Right cardiac atrium (tissue), 5 donors: ENCODE data around the gene CTLA4. TPM values are rescaled to one million over a fixed set of nuclear protein-coding genes. Genes with fewer than 3 reads are reported as not detected.

Source experiments
- ATAC-seq, 2 donors: fragments of 200-7000 bp; cut with Tn5 transposase; one replicate each; pipeline versions ENCODE4 v1.8.0 to v1.9.1; 2020; ENCODE audit warnings: moderate library complexity in 2 of 2, mild to moderate bottlenecking in 1 of 2
- DNase-seq, 3 donors: peaks; one replicate each; pipeline ENCODE4 v3.0.0-alpha.2; 2020
- H3K27ac ChIP-seq: one replicate; pipeline ENCODE4 v1.5.1; 2013; ENCODE audit warnings: mild to moderate bottlenecking, low read length, control low read depth, moderate library complexity
- H3K27me3 ChIP-seq: one replicate; pipeline ENCODE4 v1.6.1; 2013; ENCODE audit not compliant: control insufficient read depth, insufficient read depth
- H3K4me1 ChIP-seq: one replicate; pipeline ENCODE4 v1.6.1; 2013; ENCODE audit warnings: low read length; ENCODE audit not compliant: control insufficient read depth, insufficient read depth
- H3K4me3 ChIP-seq: one replicate; pipeline ENCODE4 v1.5.1; 2013; ENCODE audit warnings: low read length, control low read depth
- H3K9me3 ChIP-seq: one replicate; pipeline ENCODE4 v1.6.1; 2013; ENCODE audit warnings: low read length; ENCODE audit not compliant: control insufficient read depth
- WGBS: extraction: QIAGEN DNeasy Blood & Tissue Kit; methylation state at CpG from one replicate; pipeline ENCODE4 v1.1.7; 2013; 5-methylcytosine and 5-hydroxymethylcytosine counted together
- intact Hi-C, 4 donors: fragments of 100-400 bp; cut with DNase I; formaldehyde crosslinking; loops; one replicate each; pipeline versions ENCODE4 v1.11.0 to v1.14.0; 2022 to 2023
- polyA plus RNA-seq: library from polyadenylated mRNA; stranded (reverse); fragments of 200-250 nt; gene quantifications from one replicate; pipeline ENCODE4 v1.2.3, GENCODE V29; 2013
- total RNA-seq, 4 donors: library from RNA; stranded (reverse); fragmentation: NEBNext Ultra II Directional; extraction: Animal tissue kit (Norgen Biotek cat#: 25700); gene quantifications; one replicate each; pipeline ENCODE4 v1.2.1, GENCODE V29; 2021
- donor health status: healthy with polysubstance abuse.
- donor health status: DM: no; HTN: yes; CAD: no.
- donor health status: DM: no; HTN: no; CAD: no.
- donor health status: DM: no; HTN: yes; CAD: no; lungs with severe emphysema.
- donor health status: DM: yes; HTN: yes; CAD: no.

Gene CTLA4
- total and polyA plus RNA-seq, 5 donors: 0.07 TPM; not detected in 4

DNA sequence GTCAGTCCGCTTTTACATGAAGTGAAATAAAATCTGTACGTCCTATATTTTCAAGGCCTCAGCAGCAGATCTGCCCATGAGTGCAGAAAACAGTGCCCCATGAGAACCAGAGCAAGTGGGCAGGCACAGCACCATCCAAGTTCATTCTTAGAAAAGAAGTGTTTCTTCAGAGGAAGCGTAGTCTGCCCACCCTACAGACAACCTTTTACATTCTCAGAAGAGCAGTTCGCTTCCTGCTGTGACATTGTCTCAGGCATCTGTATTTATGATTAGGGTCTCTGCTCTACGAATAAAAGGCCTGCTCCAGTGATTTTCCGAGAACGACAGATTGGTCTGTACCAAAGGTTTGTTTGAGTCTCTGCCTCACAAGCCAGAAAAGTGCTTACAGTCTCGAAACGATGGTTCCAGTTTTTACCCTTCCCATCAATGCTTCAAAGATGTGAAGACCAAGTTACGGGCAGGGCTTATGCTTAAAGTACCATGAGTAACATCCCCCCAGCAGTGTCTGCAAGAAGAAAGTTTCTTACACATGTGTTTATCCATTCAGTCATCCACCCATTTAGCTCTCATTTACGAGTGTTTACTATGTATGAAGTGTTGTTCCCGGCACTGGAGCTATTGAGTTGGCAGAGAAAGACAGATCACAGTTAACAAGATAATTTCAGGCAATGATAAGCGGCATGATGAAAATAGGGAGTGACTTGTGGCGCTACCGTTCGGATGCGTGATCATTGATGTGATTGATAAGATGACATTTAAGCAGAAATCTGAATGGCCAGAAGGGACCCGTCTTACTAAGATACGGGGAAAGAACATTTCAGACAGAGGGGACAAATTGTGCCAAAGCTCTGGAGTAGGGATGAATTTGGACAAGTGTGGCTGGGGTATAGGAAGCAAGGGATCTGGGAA, 31.4 kb upstream of the CTLA4 start:
- 90% methylated on average over 19 of the region's 19 CpGs for WGBS
- DNase-seq (no peak), ATAC-seq (no peak)
- Histone ChIP-seq H3K27me3 (no peaks in the 10 kb centered on the region), H3K4me3 (no peak overlapping the region), H3K9me3 (no peaks in the 10 kb centered on the region), H3K4me1 (no peaks in the 10 kb centered on the region), H3K27ac (no peak overlapping the region)
- intact Hi-C loops: no loop called here

GRCh38 chr2:203840655-203841205, 26.8 kb upstream of the CTLA4 start:
- DNase-seq: no peak
- Histone ChIP-seq H3K27ac (no peak overlapping the region), H3K4me1 (no peaks in the 10 kb centered on the region), H3K9me3 (no peaks in the 10 kb centered on the region), H3K27me3 (no peaks in the 10 kb centered on the region), H3K4me3 (no peak overlapping the region)
- ATAC-seq: no peak
- intact Hi-C loops: no loop called here
- WGBS: 88% methylated on average over 5 of the region's 5 CpGs

DNA sequence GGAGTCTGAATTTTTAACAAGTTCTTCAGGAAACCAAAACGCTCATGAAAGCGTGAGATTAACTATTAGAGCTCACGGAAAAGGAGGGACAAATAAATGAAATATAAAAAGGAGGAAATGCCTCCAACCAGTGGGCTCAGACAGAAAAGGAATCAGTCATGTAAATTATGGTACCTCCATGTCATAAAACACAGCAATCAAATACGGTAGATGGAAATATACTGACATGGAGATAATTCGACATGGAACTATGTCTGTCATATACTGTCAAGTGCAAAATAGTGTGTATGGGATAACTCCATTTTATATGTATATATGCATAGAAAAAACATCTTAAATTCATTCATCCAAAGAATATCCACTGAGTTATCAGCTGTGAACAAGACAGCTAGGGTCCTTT, 25.9 kb upstream of the CTLA4 start:
- ATAC-seq: no peak
- DNase-seq: no peak
- no peak overlapping the region for H3K4me3 ChIP-seq
- no peak overlapping the region for H3K27ac ChIP-seq
- WGBS: 95% methylated on average over 5 of the region's 5 CpGs
- no peaks in the 10 kb centered on the region for H3K27me3 ChIP-seq
- intact Hi-C loops: no loop called here
- no peaks in the 10 kb centered on the region for H3K4me1 ChIP-seq
- no peaks in the 10 kb centered on the region for H3K9me3 ChIP-seq

DNA sequence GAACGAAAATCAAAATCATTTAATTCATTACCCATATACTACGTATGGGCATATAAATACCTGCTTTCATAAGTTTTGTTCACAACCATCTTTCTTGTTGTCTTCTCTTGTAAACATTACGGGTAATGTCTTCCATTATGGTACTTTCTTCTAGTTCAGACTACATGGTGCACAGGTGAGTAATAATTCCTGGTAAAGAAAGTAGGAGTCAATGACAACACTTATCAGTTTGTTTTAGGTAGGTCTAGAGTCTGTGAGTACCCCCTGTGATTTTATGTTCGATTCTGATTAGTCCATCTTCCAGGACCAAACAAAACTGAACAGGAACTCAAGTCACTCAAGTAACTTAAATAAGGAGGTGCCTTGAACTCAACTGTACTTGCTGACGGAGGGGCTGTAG, 25.2 kb upstream of the CTLA4 start:
- Histone ChIP-seq H3K27ac (no peak overlapping the region), H3K27me3 (no peaks in the 10 kb centered on the region), H3K4me1 (no peaks in the 10 kb centered on the region), H3K4me3 (no peak overlapping the region), H3K9me3 (no peaks in the 10 kb centered on the region)
- intact Hi-C loops: no loop called here
- DNase-seq (no peak), ATAC-seq (no peak)
- WGBS: 81% methylated on average over 5 of the region's 5 CpGs

- H3K27me3 ChIP-seq: no peaks in the 10 kb centered on the region
- intact Hi-C loops: no loop called here
- peak; percentile 50 to 69 (median 53) for DNase-seq
- 55% methylated on average over 8 of the region's 8 CpGs for WGBS
- no peaks in the 10 kb centered on the region for H3K9me3 ChIP-seq
- no peaks in the 10 kb centered on the region for H3K4me1 ChIP-seq
- H3K27ac ChIP-seq: no peak overlapping the region
- ATAC-seq: peak; percentile 85 to 95
- no peak overlapping the region for H3K4me3 ChIP-seq
These were observed 21.0 kb upstream of the CTLA4 start for GRCh38 chr2:203846490-203847105.

GRCh38 chr2:203849010-203849409, 18.6 kb upstream of the CTLA4 start:
- no peaks in the 10 kb centered on the region for H3K9me3 ChIP-seq
- WGBS: 81% methylated on average over 2 of the region's 2 CpGs
- H3K27me3 ChIP-seq: no peaks in the 10 kb centered on the region
- ATAC-seq (no peak), DNase-seq (no peak)
- H3K4me1 ChIP-seq: no peaks in the 10 kb centered on the region
- no peak overlapping the region for H3K27ac ChIP-seq
- intact Hi-C loops: no loop called here
- H3K4me3 ChIP-seq: no peak overlapping the region

DNA sequence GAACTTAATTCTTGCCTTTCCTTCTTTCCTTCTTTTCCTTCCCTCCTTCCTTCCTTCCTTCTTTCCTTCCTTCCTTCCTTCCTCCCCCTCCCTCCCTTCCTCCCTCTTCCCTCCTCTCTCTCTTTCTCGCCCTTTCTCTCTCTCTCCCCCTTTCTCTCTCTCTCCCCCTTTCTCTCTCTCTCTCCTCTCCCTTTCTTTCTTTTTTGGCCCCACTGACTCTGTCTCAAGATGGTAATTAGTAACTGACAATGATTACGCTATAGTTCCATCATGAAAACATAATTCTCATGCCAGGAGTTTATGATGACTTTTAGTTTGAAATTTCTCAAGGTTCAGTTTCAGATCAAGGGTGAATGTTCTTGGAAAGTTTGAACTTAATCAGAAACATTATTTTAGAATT, 14.8 kb upstream of the CTLA4 start:
- H3K27me3 ChIP-seq: no peaks in the 10 kb centered on the region
- DNase-seq: no peak
- WGBS: 74% methylated on average over 2 of the region's 2 CpGs
- H3K27ac ChIP-seq: no peak overlapping the region
- no peak overlapping the region for H3K4me3 ChIP-seq
- H3K9me3 ChIP-seq: no peaks in the 10 kb centered on the region
- ATAC-seq: no peak
- intact Hi-C loops: no loop called here
- H3K4me1 ChIP-seq: no peaks in the 10 kb centered on the region

DNA sequence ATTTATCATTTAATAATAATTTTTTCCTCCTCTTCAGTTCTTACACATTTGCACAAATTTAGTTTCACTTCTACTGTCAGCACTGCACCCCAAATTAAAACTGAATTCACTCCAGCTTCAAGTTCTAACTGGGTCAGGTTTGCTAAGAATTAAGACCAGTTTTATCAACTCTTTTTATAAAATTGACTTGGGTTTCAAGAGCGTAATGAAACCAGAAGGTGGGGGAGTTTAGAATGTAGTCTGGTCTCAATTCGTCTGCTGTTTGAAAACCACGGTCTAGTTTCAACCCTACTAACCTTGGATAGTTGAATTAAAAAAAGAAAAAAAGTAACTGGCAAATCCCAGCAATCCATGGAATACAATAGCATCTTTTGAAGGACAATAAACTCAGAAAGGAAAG, 14.3 kb upstream of the CTLA4 start:
- DNase-seq (no peak), ATAC-seq (no peak)
- intact Hi-C loops: no loop called here
- Histone ChIP-seq H3K27me3 (no peaks in the 10 kb centered on the region), H3K9me3 (no peaks in the 10 kb centered on the region), H3K27ac (no peak overlapping the region), H3K4me1 (no peaks in the 10 kb centered on the region), H3K4me3 (no peak overlapping the region)
- WGBS: 66% methylated on average over 3 of the region's 3 CpGs

DNA sequence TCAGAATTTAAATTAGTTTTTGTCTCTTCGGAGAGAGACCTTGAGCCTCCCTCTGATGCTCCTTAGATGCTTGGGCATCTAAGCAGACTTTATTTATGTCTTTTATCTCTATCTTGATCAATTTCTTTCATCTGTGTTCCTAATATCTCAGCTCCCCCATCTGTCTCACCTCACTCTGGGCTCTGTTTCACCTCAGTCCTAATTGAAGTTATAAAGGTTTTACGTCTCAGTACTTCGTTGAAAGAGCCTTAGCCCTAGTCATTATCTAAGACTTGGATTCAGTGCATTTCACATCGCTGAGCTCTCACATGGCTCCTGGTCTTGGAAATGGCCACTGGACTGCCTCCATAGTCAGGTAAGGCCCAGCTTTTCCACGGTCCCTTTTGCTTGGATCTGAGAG, 13.8 kb upstream of the CTLA4 start:
- no peak overlapping the region for H3K4me3 ChIP-seq
- no peaks in the 10 kb centered on the region for H3K4me1 ChIP-seq
- 91% methylated on average over 5 of the region's 5 CpGs for WGBS
- intact Hi-C loops: no loop called here
- H3K27ac ChIP-seq: no peak overlapping the region
- H3K27me3 ChIP-seq: no peaks in the 10 kb centered on the region
- no peaks in the 10 kb centered on the region for H3K9me3 ChIP-seq
- DNase-seq (no peak), ATAC-seq (no peak)

DNA sequence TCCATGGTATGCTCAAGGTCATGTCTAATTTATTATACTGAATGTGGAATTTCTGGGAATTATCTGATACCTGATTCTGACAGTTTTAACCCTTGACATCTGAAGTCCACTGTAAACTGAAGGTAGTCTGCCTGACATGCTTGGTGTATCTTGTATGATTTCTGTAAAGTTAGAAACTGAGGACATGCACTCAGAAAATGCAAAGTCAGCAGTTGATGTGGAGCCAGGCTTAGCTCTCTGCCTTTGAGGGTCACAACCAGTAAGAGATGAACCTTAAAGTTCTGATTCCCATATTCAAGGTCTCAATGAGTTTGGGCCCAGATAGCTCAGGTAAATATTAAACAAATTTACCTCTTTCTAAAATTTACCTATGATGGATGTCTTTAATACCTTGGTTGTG, 12.3 kb upstream of the CTLA4 start:
- H3K4me3 ChIP-seq: no peak overlapping the region
- peaks cover 1% of the 10 kb centered on the region for H3K4me1 ChIP-seq
- no peaks in the 10 kb centered on the region for H3K27me3 ChIP-seq
- no peaks in the 10 kb centered on the region for H3K9me3 ChIP-seq
- intact Hi-C loops: no loop called here
- DNase-seq (no peak), ATAC-seq (no peak)
- H3K27ac ChIP-seq: no peak overlapping the region

GRCh38 chr2:203857656-203858055, 9.9 kb upstream of the CTLA4 start:
- peaks cover 1% of the 10 kb centered on the region for H3K4me1 ChIP-seq
- DNase-seq: no peak

More at GRCh38 chr2:203857656-203858055, 9.9 kb upstream of the CTLA4 start:
- no peaks in the 10 kb centered on the region for H3K9me3 ChIP-seq
- 57% methylated on average over 2 of the region's 2 CpGs for WGBS
- ATAC-seq: no peak
- no peak overlapping the region for H3K27ac ChIP-seq
- intact Hi-C loops: no loop called here
- H3K4me3 ChIP-seq: no peak overlapping the region
- no peaks in the 10 kb centered on the region for H3K27me3 ChIP-seq
